Trophoblast cell (in vitro differentiated cells and primary cell): ENCODE results near the gene PALLD.

Source experiments
- DNase-seq, 2 donors: peaks; one replicate each; pipeline ENCODE4 v3.0.0-alpha.2; 2016
- H2AFZ ChIP-seq: 2 replicates; pipeline ENCODE4 v1.6.1; 2013; ENCODE audit warnings: low read length, moderate library complexity, mild to moderate bottlenecking; ENCODE audit not compliant: insufficient read depth, poor library complexity
- H2AK5ac ChIP-seq: 2 replicates; pipeline ENCODE4 v1.6.1; 2013; ENCODE audit warnings: mild to moderate bottlenecking, low read length
- H2BK120ac ChIP-seq: 2 replicates; pipeline ENCODE4 v1.6.1; 2013; ENCODE audit warnings: low read length, mild to moderate bottlenecking, moderate library complexity; ENCODE audit not compliant: insufficient read depth, poor library complexity
- H2BK12ac ChIP-seq: 2 replicates; pipeline ENCODE4 v1.6.1; 2013; ENCODE audit warnings: mild to moderate bottlenecking, low read length, moderate library complexity
- H2BK5ac ChIP-seq: 2 replicates; pipeline ENCODE4 v1.6.1; 2013; ENCODE audit warnings: low read length, low read depth, moderate library complexity, mild to moderate bottlenecking; ENCODE audit not compliant: poor library complexity
- H3K14ac ChIP-seq: 2 replicates; pipeline ENCODE4 v1.6.1; 2013; ENCODE audit warnings: mild to moderate bottlenecking, low read length
- H3K18ac ChIP-seq: 2 replicates; pipeline ENCODE4 v1.6.1; 2013; ENCODE audit warnings: mild to moderate bottlenecking, low read length
- H3K23ac ChIP-seq: 2 replicates; pipeline ENCODE4 v1.6.1; 2013; ENCODE audit warnings: low read length
- H3K27ac ChIP-seq: 2 replicates; pipeline ENCODE4 v1.5.1; 2013; ENCODE audit warnings: low read depth, mild to moderate bottlenecking, inconsistent platforms, low read length, moderate library complexity
- H3K27me3 ChIP-seq: 2 replicates; pipeline ENCODE4 v1.6.1; 2013; ENCODE audit warnings: inconsistent platforms, mild to moderate bottlenecking, low read length, moderate library complexity; ENCODE audit not compliant: insufficient read depth
- H3K36me3 ChIP-seq, 2 experiments: 1 replicate in 1 of 2; 2 replicates in 1 of 2; pipeline ENCODE4 v1.6.1; 2013; ENCODE audit warnings: low read length in 2 of 2, mild to moderate bottlenecking in 2 of 2, moderate library complexity in 1 of 2; ENCODE audit not compliant: insufficient read depth in 2 of 2, control insufficient read depth in 1 of 2
- H3K4ac ChIP-seq: 2 replicates; pipeline ENCODE4 v1.6.1; 2013; ENCODE audit warnings: low read depth, mild to moderate bottlenecking, low read length, moderate library complexity
- H3K4me1 ChIP-seq, 2 experiments: 1 replicate in 1 of 2; 2 replicates in 1 of 2; pipeline ENCODE4 v1.6.1; 2013; ENCODE audit warnings: low read length in 2 of 2, mild to moderate bottlenecking in 2 of 2, moderate library complexity in 1 of 2; ENCODE audit not compliant: insufficient read depth in 2 of 2, control insufficient read depth in 1 of 2
- H3K4me2 ChIP-seq: 2 replicates; pipeline ENCODE4 v1.6.1; 2013; ENCODE audit warnings: inconsistent platforms, mild to moderate bottlenecking, low read length, moderate library complexity
- H3K4me3 ChIP-seq: 2 replicates; pipeline ENCODE4 v1.5.1; 2013; ENCODE audit warnings: mild to moderate bottlenecking, low read depth, low read length, inconsistent platforms
- H3K79me1 ChIP-seq: one replicate; pipeline ENCODE4 v1.6.1; 2013; ENCODE audit warnings: low read length
- H3K79me2 ChIP-seq: 2 replicates; pipeline ENCODE4 v1.6.1; 2013; ENCODE audit warnings: low read length, mild to moderate bottlenecking; ENCODE audit not compliant: control insufficient read depth, insufficient read depth, poor library complexity
- H3K9ac ChIP-seq: 2 replicates; pipeline ENCODE4 v1.6.1; 2013; ENCODE audit warnings: mild to moderate bottlenecking, low read length
- H3K9me3 ChIP-seq: 2 replicates; pipeline ENCODE4 v1.6.1; 2013; ENCODE audit warnings: low read depth, mild to moderate bottlenecking, control low read depth, inconsistent platforms, low read length; ENCODE audit not compliant: insufficient read depth
- H4K12ac ChIP-seq: 2 replicates; pipeline ENCODE4 v1.6.1; 2013; ENCODE audit warnings: low read depth, mild to moderate bottlenecking, low read length, moderate library complexity
- H4K8ac ChIP-seq: 2 replicates; pipeline ENCODE4 v1.6.1; 2013; ENCODE audit warnings: low read depth, mild to moderate bottlenecking, low read length, moderate library complexity
- H4K91ac ChIP-seq: one replicate; pipeline ENCODE4 v1.6.1; 2013; ENCODE audit warnings: low read depth, mild to moderate bottlenecking, low read length, moderate library complexity
- WGBS: extraction: QIAGEN DNeasy Blood & Tissue Kit; methylation state at CpG from one replicate; pipeline ENCODE4 v1.1.7; 2013; ENCODE audit warnings: missing lambda C conversion rate; ENCODE audit not compliant: insufficient read length, insufficient coverage; ENCODE audit errors: extremely low coverage; 5-methylcytosine and 5-hydroxymethylcytosine counted together

Gene PALLD

DNA sequence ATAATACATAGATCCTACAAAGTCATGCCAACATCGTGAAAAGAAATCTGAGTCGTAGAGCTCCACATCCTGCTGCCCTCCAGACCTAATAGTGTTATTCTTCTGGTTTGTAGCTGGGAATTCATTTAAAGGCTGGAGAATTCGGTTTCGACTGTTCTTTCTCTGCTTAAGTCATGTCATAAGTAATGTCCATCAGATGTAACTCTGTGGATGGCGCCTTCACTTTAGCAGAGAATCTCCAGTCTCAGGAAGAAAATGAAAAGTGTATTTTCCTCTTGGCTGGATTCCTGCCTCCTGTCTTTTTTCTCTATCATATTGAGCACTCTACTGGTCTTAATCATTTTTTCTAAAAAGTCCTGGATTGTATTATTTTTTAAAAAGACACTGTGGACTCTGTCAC is 117.0 kb downstream of the PALLD start:
- H2BK5ac ChIP-seq: no peak overlapping the region
- peaks cover 12% of the 10 kb centered on the region for H3K79me1 ChIP-seq
- H3K4me1 ChIP-seq: peaks cover 4 to 8% of the 10 kb centered on the region in 2 experiments
- no peak overlapping the region for H4K12ac ChIP-seq
- H3K18ac ChIP-seq: no peak overlapping the region
- H3K4me3 ChIP-seq: no peak overlapping the region
- no peak overlapping the region for H3K9ac ChIP-seq
- no peak overlapping the region for H4K8ac ChIP-seq
- no peak overlapping the region for H3K27ac ChIP-seq
- H3K23ac ChIP-seq: no peak overlapping the region
- H3K14ac ChIP-seq: no peak overlapping the region
- no peaks in the 10 kb centered on the region for H3K36me3 ChIP-seq
- no peak overlapping the region for H2BK12ac ChIP-seq
- no peaks in the 10 kb centered on the region for H3K79me2 ChIP-seq
- no peak overlapping the region for H3K4me2 ChIP-seq
- no peak overlapping the region for H2BK120ac ChIP-seq
- H3K9me3 ChIP-seq: peaks cover 2% of the 10 kb centered on the region
- H3K4ac ChIP-seq: no peak overlapping the region
- no peak overlapping the region for H2AK5ac ChIP-seq
- WGBS: no CpG with 5 or more reads among the region's 5 CpGs
- H4K91ac ChIP-seq: no peak overlapping the region
- no peaks in the 10 kb centered on the region for H3K27me3 ChIP-seq
- H2AFZ ChIP-seq: no peak overlapping the region
- no peak for DNase-seq

DNA sequence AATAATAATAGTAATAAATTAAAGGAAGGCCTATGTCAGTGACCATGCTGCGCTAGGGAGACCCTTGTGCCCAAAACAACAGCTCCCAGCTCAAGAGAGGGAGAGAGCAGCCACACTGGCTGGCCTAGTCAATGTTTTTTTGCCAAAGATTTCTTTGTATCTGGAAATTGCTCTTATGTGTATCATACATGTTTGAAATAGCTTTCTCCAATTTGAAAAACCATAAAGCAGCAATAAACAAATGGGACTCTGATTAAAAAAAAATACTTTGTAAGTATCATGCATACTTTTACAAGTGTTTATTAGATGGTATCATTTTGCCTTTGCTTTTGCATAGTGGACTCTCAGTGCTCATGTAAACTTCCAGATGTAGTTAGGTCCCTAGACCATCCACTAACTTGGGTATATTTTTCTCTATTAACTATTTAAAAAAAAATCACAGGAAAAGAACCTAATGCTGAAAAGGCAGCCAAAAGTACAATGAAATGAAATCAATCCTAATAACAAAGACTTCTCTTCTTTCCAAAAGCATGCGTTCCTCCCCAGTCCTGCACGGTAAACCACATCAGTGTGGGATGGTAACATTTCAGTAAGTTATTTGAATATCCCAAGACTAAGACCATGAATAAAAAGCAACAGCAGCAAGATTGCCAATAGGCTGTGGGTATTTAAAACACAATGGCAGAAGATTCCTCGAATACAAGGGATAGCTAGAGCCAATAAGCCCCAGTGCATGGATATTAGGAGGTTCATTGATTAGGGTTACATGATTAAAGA is 117.6 kb downstream of the PALLD start:
- H4K8ac ChIP-seq: no peak overlapping the region
- no peak overlapping the region for H4K91ac ChIP-seq
- H3K4me2 ChIP-seq: no peak overlapping the region
- H3K18ac ChIP-seq: no peak overlapping the region
- H3K4ac ChIP-seq: no peak overlapping the region
- DNase-seq: no peak
- H3K36me3 ChIP-seq: no peaks in the 10 kb centered on the region
- peaks cover under 1% of the 10 kb centered on the region for H3K9me3 ChIP-seq
- H2BK120ac ChIP-seq: no peak overlapping the region
- no peaks in the 10 kb centered on the region for H3K27me3 ChIP-seq
- no peak overlapping the region for H2BK12ac ChIP-seq
- no peak overlapping the region for H3K23ac ChIP-seq
- no peak overlapping the region for H3K4me3 ChIP-seq
- no CpG with 5 or more reads among the region's 4 CpGs for WGBS
- no peak overlapping the region for H3K27ac ChIP-seq
- H3K4me1 ChIP-seq: peaks cover 1 to 11% of the 10 kb centered on the region in 2 experiments
- no peak overlapping the region for H2AFZ ChIP-seq
- H3K79me1 ChIP-seq: peaks cover 9% of the 10 kb centered on the region
- no peak overlapping the region for H2AK5ac ChIP-seq
- H3K14ac ChIP-seq: no peak overlapping the region
- H2BK5ac ChIP-seq: no peak overlapping the region
- H4K12ac ChIP-seq: no peak overlapping the region
- no peaks in the 10 kb centered on the region for H3K79me2 ChIP-seq
- H3K9ac ChIP-seq: no peak overlapping the region

- H3K9me3 ChIP-seq: no peaks in the 10 kb centered on the region
- H4K91ac ChIP-seq: no peak overlapping the region
- H3K79me2 ChIP-seq: no peaks in the 10 kb centered on the region
- H3K27ac ChIP-seq: no peak overlapping the region
- H2BK5ac ChIP-seq: no peak overlapping the region
- H2BK12ac ChIP-seq: peak overlapping the region; percentile 7
- peak in 1 of 2 donors; percentile 25 for DNase-seq
- H3K79me1 ChIP-seq: peaks cover 8% of the 10 kb centered on the region
- H3K14ac ChIP-seq: no peak overlapping the region
- no peak overlapping the region for H3K23ac ChIP-seq
- H2AFZ ChIP-seq: no peak overlapping the region
- no peak overlapping the region for H2AK5ac ChIP-seq
- H3K36me3 ChIP-seq: no peaks in the 10 kb centered on the region
- no peak overlapping the region for H3K4ac ChIP-seq
- H3K4me2 ChIP-seq: no peak overlapping the region
- WGBS: no CpG with 5 or more reads among the region's 5 CpGs
- H4K12ac ChIP-seq: no peak overlapping the region
- H3K18ac ChIP-seq: no peak overlapping the region
- H3K27me3 ChIP-seq: no peaks in the 10 kb centered on the region
- peak overlapping the region; percentile 0 for H2BK120ac ChIP-seq
- no peak overlapping the region for H3K4me3 ChIP-seq
- no peak overlapping the region for H3K9ac ChIP-seq
- no peak overlapping the region for H4K8ac ChIP-seq
- H3K4me1 ChIP-seq: peaks cover 0 to 13% of the 10 kb centered on the region in 2 experiments
Measured at GRCh38 chr4:168615294-168616065, 118.6 kb downstream of the PALLD start.

DNA sequence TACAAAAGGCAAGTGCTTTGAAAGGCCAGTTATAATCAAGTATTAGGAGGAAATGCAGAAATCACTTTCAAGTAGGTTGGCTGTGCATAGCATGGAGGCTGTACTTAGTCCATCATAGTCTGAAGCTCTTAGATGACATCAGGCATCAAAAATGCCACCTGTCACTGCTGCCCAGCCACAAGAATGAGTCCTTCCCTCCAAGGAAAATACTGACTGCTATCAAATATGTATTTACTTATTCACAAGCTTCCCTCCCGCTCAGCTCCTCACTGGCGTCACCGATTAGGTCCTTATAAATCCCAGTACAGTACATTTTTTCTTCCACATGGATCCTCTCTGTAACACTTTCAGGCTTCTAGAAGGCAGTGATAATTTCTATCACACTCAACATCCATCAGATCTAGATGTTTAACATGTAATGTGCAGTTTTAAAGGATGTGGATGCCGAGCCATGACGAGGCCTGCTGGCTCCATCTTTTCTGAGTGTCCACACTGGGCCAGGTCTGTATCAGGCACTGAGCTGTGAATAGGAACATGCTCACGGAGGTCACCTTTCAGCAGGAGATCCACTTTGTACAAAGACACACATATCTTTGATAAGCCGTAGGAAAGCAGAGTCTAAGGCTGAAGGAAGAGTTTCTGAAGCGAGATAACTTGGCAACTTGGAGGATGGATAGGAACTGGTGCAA is 121.9 kb downstream of the PALLD start:
- no peak overlapping the region for H2AK5ac ChIP-seq
- H3K27ac ChIP-seq: no peak overlapping the region
- H3K36me3 ChIP-seq: no peaks in the 10 kb centered on the region
- no peaks in the 10 kb centered on the region for H3K79me2 ChIP-seq
- no peaks in the 10 kb centered on the region for H3K27me3 ChIP-seq
- H4K8ac ChIP-seq: no peak overlapping the region
- no peak overlapping the region for H3K23ac ChIP-seq
- no peak overlapping the region for H2AFZ ChIP-seq
- H3K4me3 ChIP-seq: no peak overlapping the region
- WGBS: no CpG with 5 or more reads among the region's 8 CpGs
- H2BK5ac ChIP-seq: no peak overlapping the region
- no peak overlapping the region for H4K91ac ChIP-seq
- peaks cover 2 to 20% of the 10 kb centered on the region in 2 experiments for H3K4me1 ChIP-seq
- H3K79me1 ChIP-seq: peaks cover 12% of the 10 kb centered on the region
- H3K9me3 ChIP-seq: no peaks in the 10 kb centered on the region
- no peak overlapping the region for H3K14ac ChIP-seq
- peak overlapping the region; percentile 3 for H2BK12ac ChIP-seq
- no peak overlapping the region for H3K18ac ChIP-seq
- no peak overlapping the region for H3K4ac ChIP-seq
- no peak overlapping the region for H3K9ac ChIP-seq
- no peak overlapping the region for H3K4me2 ChIP-seq
- DNase-seq: peak in 1 of 2 donors; percentile 39
- no peak overlapping the region for H4K12ac ChIP-seq
- no peak overlapping the region for H2BK120ac ChIP-seq
